ENCODE measurements around the gene TRAPPC2L. TPM values are rescaled to one million over a fixed set of nuclear protein-coding genes. Genes with fewer than 3 reads are reported as not detected.

TRAPPC2L gene
- total and polyA plus RNA-seq, 2 of the 13 experiments (the other 11 are each of a cell fraction or from before 2014, with no cell fraction given), result 96.3 to 107 TPM

GRCh38 chr16:88810912-88811768, 45.8 kb upstream of the TRAPPC2L start (continued):
- peak; percentile 91; the same call in 1 of the 2 replicates for TF ChIP-seq MLXIP (CRISPR knock-in tag; IDR thresholded peaks at IDR 0.05; ENCODE audit: borderline replicate concordance)
- TF ChIP-seq, protein P1, sequence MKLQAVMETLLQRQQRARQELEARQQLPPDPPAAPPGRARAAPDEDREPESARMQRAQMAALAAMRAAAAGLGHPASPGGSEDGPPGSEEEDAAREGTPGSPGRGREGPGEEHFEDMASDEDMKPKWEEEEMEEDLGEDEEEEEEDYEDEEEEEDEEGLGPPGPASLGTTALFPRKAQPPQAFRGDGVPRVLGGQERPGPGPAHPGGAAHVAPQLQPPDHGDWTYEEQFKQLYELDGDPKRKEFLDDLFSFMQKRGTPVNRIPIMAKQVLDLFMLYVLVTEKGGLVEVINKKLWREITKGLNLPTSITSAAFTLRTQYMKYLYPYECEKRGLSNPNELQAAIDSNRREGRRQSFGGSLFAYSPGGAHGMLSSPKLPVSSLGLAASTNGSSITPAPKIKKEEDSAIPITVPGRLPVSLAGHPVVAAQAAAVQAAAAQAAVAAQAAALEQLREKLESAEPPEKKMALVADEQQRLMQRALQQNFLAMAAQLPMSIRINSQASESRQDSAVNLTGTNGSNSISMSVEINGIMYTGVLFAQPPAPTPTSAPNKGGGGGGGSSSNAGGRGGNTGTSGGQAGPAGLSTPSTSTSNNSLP (IDR thresholded peaks at IDR 0.05; ENCODE audit: low read depth, low read length), result no peak
- peak; percentile 84 for TF ChIP-seq KAT7 (CRISPR knock-in tag; IDR thresholded peaks at IDR 0.05; ENCODE audit: borderline replicate concordance)
- TF ChIP-seq ELF4 (CRISPR knock-in tag; IDR thresholded peaks at IDR 0.05; ENCODE audit: borderline replicate concordance), result no peak; the same call in 1 of the 2 replicates
- TF ChIP-seq ZNF589 (CRISPR knock-in tag; conservative IDR thresholded peaks at IDR 0.05), result 0 out of 2 replicates have a peak, but pooled peaks have one; percentile 6
- no peak for TF ChIP-seq ASH2L (IDR thresholded peaks at IDR 0.05; ENCODE audit: insufficient read length, low read depth, low read length)
- TF ChIP-seq TFE3 (CRISPR knock-in tag; IDR thresholded peaks at IDR 0.05), result peak; percentile 73
- TF ChIP-seq, protein P2, sequence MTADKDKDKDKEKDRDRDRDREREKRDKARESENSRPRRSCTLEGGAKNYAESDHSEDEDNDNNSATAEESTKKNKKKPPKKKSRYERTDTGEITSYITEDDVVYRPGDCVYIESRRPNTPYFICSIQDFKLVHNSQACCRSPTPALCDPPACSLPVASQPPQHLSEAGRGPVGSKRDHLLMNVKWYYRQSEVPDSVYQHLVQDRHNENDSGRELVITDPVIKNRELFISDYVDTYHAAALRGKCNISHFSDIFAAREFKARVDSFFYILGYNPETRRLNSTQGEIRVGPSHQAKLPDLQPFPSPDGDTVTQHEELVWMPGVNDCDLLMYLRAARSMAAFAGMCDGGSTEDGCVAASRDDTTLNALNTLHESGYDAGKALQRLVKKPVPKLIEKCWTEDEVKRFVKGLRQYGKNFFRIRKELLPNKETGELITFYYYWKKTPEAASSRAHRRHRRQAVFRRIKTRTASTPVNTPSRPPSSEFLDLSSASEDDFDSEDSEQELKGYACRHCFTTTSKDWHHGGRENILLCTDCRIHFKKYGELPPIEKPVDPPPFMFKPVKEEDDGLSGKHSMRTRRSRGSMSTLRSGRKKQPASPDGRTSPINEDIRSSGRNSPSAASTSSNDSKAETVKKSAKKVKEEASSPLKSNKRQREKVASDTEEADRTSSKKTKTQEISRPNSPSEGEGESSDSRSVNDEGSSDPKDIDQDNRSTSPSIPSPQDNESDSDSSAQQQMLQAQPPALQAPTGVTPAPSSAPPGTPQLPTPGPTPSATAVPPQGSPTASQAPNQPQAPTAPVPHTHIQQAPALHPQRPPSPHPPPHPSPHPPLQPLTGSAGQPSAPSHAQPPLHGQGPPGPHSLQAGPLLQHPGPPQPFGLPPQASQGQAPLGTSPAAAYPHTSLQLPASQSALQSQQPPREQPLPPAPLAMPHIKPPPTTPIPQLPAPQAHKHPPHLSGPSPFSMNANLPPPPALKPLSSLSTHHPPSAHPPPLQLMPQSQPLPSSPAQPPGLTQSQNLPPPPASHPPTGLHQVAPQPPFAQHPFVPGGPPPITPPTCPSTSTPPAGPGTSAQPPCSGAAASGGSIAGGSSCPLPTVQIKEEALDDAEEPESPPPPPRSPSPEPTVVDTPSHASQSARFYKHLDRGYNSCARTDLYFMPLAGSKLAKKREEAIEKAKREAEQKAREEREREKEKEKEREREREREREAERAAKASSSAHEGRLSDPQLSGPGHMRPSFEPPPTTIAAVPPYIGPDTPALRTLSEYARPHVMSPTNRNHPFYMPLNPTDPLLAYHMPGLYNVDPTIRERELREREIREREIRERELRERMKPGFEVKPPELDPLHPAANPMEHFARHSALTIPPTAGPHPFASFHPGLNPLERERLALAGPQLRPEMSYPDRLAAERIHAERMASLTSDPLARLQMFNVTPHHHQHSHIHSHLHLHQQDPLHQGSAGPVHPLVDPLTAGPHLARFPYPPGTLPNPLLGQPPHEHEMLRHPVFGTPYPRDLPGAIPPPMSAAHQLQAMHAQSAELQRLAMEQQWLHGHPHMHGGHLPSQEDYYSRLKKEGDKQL (CRISPR knock-in tag; IDR thresholded peaks at IDR 0.05; ENCODE audit: low read depth), result peak; percentile 54; the same call in 1 of the 2 replicates
- TF ChIP-seq ERF (CRISPR knock-in tag; IDR thresholded peaks at IDR 0.05), result no peak; the same call in 1 of the 2 replicates
- TF ChIP-seq RFXANK (CRISPR knock-in tag; IDR thresholded peaks at IDR 0.05), result peak; percentile 28; the same call in 1 of the 2 replicates
- TF ChIP-seq ZNF800 (CRISPR knock-in tag; IDR thresholded peaks at IDR 0.05), result no peak; the same call in 1 of the 2 replicates
- no peak; the same call in 1 of the 2 replicates for TF ChIP-seq ZNF136 (CRISPR knock-in tag; IDR thresholded peaks at IDR 0.05; ENCODE audit: low read depth)
- 0 out of 2 replicates have a peak, but pooled peaks have one; percentile 22 for TF ChIP-seq ARNT2 (CRISPR knock-in tag; IDR thresholded peaks at IDR 0.05; ENCODE audit: low read depth)

All from HepG2 (cell line).